PFSK-1 (cell line): ENCODE data around the gene GABRR1.

ENCODE experiments used
- FOXP2 ChIP-seq: optimal IDR thresholded peaks from 2 replicates; pipeline ENCODE3; 2011; ENCODE audit warnings: borderline replicate concordance, control low read depth, inconsistent platforms; ENCODE audit not compliant: insufficient read depth; ENCODE audit errors: extremely low read length, extremely low read depth
- POLR2AphosphoS5 ChIP-seq: IDR thresholded peaks from 2 replicates; pipeline ENCODE4 v1.6.1; 2012; ENCODE audit warnings: low read depth, mild to moderate bottlenecking, control low read depth, low read length, moderate library complexity
- SIN3A ChIP-seq: IDR thresholded peaks from 2 replicates; pipeline ENCODE4 v1.6.1; 2012; ENCODE audit warnings: mild to moderate bottlenecking, low read length, moderate library complexity, borderline replicate concordance; ENCODE audit not compliant: insufficient read depth
- TAF1 ChIP-seq: IDR thresholded peaks from 2 replicates; pipeline ENCODE4 v1.6.1; 2012; ENCODE audit warnings: low read length, control low read depth, borderline replicate concordance; ENCODE audit not compliant: insufficient read depth
- TF ChIP-seq, protein P1 (sequence below), 2 experiments: IDR thresholded peaks; 2 replicates each; pipeline versions ENCODE4 v1.6.1 to v1.8.0; 2011 to 2012; ENCODE audit warnings: low read depth in 2 of 2, low read length in 2 of 2, control low read depth in 1 of 2, inconsistent platforms in 1 of 2, mild to moderate bottlenecking in 1 of 2, moderate library complexity in 1 of 2; ENCODE audit not compliant: insufficient read depth in 1 of 2

- TF ChIP-seq POLR2AphosphoS5 (no peak), TAF1 (no peak), SIN3A (no peak), FOXP2 (no peak)
- TF ChIP-seq, protein P1, sequence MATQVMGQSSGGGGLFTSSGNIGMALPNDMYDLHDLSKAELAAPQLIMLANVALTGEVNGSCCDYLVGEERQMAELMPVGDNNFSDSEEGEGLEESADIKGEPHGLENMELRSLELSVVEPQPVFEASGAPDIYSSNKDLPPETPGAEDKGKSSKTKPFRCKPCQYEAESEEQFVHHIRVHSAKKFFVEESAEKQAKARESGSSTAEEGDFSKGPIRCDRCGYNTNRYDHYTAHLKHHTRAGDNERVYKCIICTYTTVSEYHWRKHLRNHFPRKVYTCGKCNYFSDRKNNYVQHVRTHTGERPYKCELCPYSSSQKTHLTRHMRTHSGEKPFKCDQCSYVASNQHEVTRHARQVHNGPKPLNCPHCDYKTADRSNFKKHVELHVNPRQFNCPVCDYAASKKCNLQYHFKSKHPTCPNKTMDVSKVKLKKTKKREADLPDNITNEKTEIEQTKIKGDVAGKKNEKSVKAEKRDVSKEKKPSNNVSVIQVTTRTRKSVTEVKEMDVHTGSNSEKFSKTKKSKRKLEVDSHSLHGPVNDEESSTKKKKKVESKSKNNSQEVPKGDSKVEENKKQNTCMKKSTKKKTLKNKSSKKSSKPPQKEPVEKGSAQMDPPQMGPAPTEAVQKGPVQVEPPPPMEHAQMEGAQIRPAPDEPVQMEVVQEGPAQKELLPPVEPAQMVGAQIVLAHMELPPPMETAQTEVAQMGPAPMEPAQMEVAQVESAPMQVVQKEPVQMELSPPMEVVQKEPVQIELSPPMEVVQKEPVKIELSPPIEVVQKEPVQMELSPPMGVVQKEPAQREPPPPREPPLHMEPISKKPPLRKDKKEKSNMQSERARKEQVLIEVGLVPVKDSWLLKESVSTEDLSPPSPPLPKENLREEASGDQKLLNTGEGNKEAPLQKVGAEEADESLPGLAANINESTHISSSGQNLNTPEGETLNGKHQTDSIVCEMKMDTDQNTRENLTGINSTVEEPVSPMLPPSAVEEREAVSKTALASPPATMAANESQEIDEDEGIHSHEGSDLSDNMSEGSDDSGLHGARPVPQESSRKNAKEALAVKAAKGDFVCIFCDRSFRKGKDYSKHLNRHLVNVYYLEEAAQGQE (IDR thresholded peaks at IDR 0.05; ENCODE audit: insufficient read depth in 1 of 2, low read depth in 2 of 2, low read length in 2 of 2) = no peak
These were observed 63.0 kb downstream of the GABRR1 start for GRCh38 chr6:89154131-89154530.
